Endodermal cell (in vitro differentiated cells): ENCODE results near the gene SIX2. TPM values are rescaled to one million over a fixed set of nuclear protein-coding genes. Genes with fewer than 3 reads are reported as not detected.
A peak's percentile ranks its signal among the peaks of the same experiment; 100 is the strongest.

Experiments used
- DNase-seq: peaks from one replicate; pipeline ENCODE4 v3.0.0-alpha.2; 2017
- H3K27ac ChIP-seq: 2 replicates; pipeline ENCODE4 v1.5.1; 2013; ENCODE audit warnings: mild to moderate bottlenecking, low read depth, low read length, moderate library complexity
- H3K27me3 ChIP-seq: 2 replicates; pipeline ENCODE4 v1.6.1; 2013; ENCODE audit warnings: mild to moderate bottlenecking, low read length, moderate library complexity; ENCODE audit not compliant: insufficient read depth, control insufficient read depth, poor library complexity, severe bottlenecking
- H3K36me3 ChIP-seq: 2 replicates; pipeline ENCODE4 v1.7.0; 2013; ENCODE audit warnings: mild to moderate bottlenecking, low read length, moderate library complexity; ENCODE audit not compliant: control insufficient read depth, insufficient read depth
- H3K4me1 ChIP-seq: one replicate; pipeline ENCODE4 v1.7.0; 2013; ENCODE audit warnings: low read length; ENCODE audit not compliant: control insufficient read depth, insufficient read depth
- H3K4me3 ChIP-seq: 2 replicates; pipeline ENCODE4 v1.5.1; 2013; ENCODE audit warnings: mild to moderate bottlenecking, low read length, moderate library complexity
- H3K9ac ChIP-seq: 2 replicates; pipeline ENCODE4 v1.6.1; 2013; ENCODE audit warnings: mild to moderate bottlenecking, low read length, moderate library complexity; ENCODE audit not compliant: poor library complexity, severe bottlenecking; ENCODE audit errors: extremely low read depth
- H3K9me3 ChIP-seq: 2 replicates; pipeline ENCODE4 v1.6.1; 2013; ENCODE audit warnings: mild to moderate bottlenecking, low read length, moderate library complexity; ENCODE audit not compliant: control insufficient read depth
- H3K27ac Mint-ChIP-seq: 2 replicates; pipeline ENCODE4 v1.8.0; 2020; ENCODE audit warnings: mixed read lengths
- H3K27me3 Mint-ChIP-seq: 2 replicates; pipeline ENCODE4 v1.8.0; 2021; ENCODE audit warnings: mild to moderate bottlenecking, mixed read lengths; ENCODE audit not compliant: insufficient read depth
- H3K36me3 Mint-ChIP-seq: 2 replicates; pipeline ENCODE4 v1.8.0; 2020; ENCODE audit warnings: low read depth, mixed read lengths
- H3K4me1 Mint-ChIP-seq: 2 replicates; pipeline ENCODE4 v1.8.0; 2020; ENCODE audit warnings: mixed read lengths
- H3K4me3 Mint-ChIP-seq: 2 replicates; pipeline ENCODE4 v1.8.0; 2020; ENCODE audit warnings: mild to moderate bottlenecking, moderate library complexity, mixed read lengths
- H3K9me3 Mint-ChIP-seq: 2 replicates; pipeline ENCODE4 v1.8.0; 2020; ENCODE audit warnings: mild to moderate bottlenecking, mixed read lengths
- CTCF ChIP-seq: fragments of 200-600 bp; sonication (generic); conservative IDR thresholded peaks from 2 replicates; pipeline ENCODE4 v1.5.0; 2021; ENCODE audit warnings: antibody characterized with exemption, mild to moderate bottlenecking
- WGBS, 2 experiments: methylation state at CpG; one replicate each; pipeline versions ENCODE4 v1.1.5 to v1.1.7; 2013; ENCODE audit warnings: missing lambda C conversion rate in 2 of 2, mixed read lengths in 1 of 2; ENCODE audit not compliant: insufficient coverage in 1 of 2, insufficient read length in 1 of 2; 5-methylcytosine and 5-hydroxymethylcytosine counted together
- total RNA-seq, 2 donors: library from RNA; stranded (reverse); fragmentation: NEBNext Ultra II Directional in 1 of 2; extraction: Animal tissue kit (Norgen Biotek cat#: 25700) in 1 of 2; gene quantifications; 2 replicates in 1 of 2; 3 replicates in 1 of 2; pipeline ENCODE4 v1.2.1, GENCODE V29; 2021

The SIX2 gene
- total RNA-seq, 2 donors from 2014 or later: not detected

- no peaks in the 10 kb centered on the region for H3K9me3 ChIP-seq
- Mint-ChIP-seq H3K27me3 (peaks cover 34% of the 10 kb centered on the region), H3K4me3 (no peak overlapping the region), H3K27ac (no peak overlapping the region), H3K4me1 (peaks cover 1% of the 10 kb centered on the region), H3K9me3 (no peaks in the 10 kb centered on the region), H3K36me3 (no peaks in the 10 kb centered on the region)
- TF ChIP-seq CTCF: no peak
- 82 to 83% methylated on average over 5 to 7 of the region's 7 CpGs for WGBS, 2 experiments
- H3K4me3 ChIP-seq: no peak overlapping the region
- H3K36me3 ChIP-seq: no peaks in the 10 kb centered on the region
- no peak for DNase-seq
- no peak overlapping the region for H3K9ac ChIP-seq
- no peaks in the 10 kb centered on the region for H3K4me1 ChIP-seq
- H3K27ac ChIP-seq: no peak overlapping the region
- peaks cover 6% of the 10 kb centered on the region for H3K27me3 ChIP-seq
These were observed 15.5 kb upstream of the SIX2 start for GRCh38 chr2:45024600-45025291.

- no peak for TF ChIP-seq CTCF
- 89 to 92% methylated on average over 3 to 5 of the region's 5 CpGs for WGBS, 2 experiments
- Mint-ChIP-seq H3K4me1 (peaks cover under 1% of the 10 kb centered on the region), H3K27ac (no peak overlapping the region), H3K4me3 (no peak overlapping the region), H3K27me3 (peaks cover 32% of the 10 kb centered on the region), H3K9me3 (no peaks in the 10 kb centered on the region), H3K36me3 (no peaks in the 10 kb centered on the region)
- Histone ChIP-seq H3K4me1 (no peaks in the 10 kb centered on the region), H3K9me3 (no peaks in the 10 kb centered on the region), H3K9ac (no peak overlapping the region), H3K27ac (no peak overlapping the region), H3K4me3 (no peak overlapping the region), H3K27me3 (peaks cover 9% of the 10 kb centered on the region), H3K36me3 (no peaks in the 10 kb centered on the region)
- no peak for DNase-seq
These were observed 14.8 kb upstream of the SIX2 start for GRCh38 chr2:45024097-45024496.

GRCh38 chr2:45020439-45020838, 11.2 kb upstream of the SIX2 start:
- H3K9me3 Mint-ChIP-seq: no peaks in the 10 kb centered on the region
- peaks cover 46% of the 10 kb centered on the region for H3K27me3 ChIP-seq
- H3K9me3 ChIP-seq: no peaks in the 10 kb centered on the region
- no peak overlapping the region for H3K27ac Mint-ChIP-seq
- TF ChIP-seq CTCF: peak; percentile 54
- H3K9ac ChIP-seq: no peak overlapping the region
- H3K36me3 ChIP-seq: no peaks in the 10 kb centered on the region
- no peak overlapping the region for H3K4me3 ChIP-seq
- no peaks in the 10 kb centered on the region for H3K4me1 Mint-ChIP-seq
- WGBS, 2 experiments: 83 to 90% methylated on average over 2 to 3 of the region's 3 CpGs
- no peak overlapping the region for H3K27ac ChIP-seq
- H3K36me3 Mint-ChIP-seq: no peaks in the 10 kb centered on the region
- no peak for DNase-seq
- peaks cover 56% of the 10 kb centered on the region for H3K27me3 Mint-ChIP-seq
- H3K4me1 ChIP-seq: no peaks in the 10 kb centered on the region
- no peak overlapping the region for H3K4me3 Mint-ChIP-seq
